NCI-H2107 (cell line): ENCODE data around the gene TEKT5.

Source experiments
- DNase-seq: peaks from one replicate; lab custom pipeline; 2025; lab: John Stamatoyannopoulos, UW

Gene TEKT5

DNA sequence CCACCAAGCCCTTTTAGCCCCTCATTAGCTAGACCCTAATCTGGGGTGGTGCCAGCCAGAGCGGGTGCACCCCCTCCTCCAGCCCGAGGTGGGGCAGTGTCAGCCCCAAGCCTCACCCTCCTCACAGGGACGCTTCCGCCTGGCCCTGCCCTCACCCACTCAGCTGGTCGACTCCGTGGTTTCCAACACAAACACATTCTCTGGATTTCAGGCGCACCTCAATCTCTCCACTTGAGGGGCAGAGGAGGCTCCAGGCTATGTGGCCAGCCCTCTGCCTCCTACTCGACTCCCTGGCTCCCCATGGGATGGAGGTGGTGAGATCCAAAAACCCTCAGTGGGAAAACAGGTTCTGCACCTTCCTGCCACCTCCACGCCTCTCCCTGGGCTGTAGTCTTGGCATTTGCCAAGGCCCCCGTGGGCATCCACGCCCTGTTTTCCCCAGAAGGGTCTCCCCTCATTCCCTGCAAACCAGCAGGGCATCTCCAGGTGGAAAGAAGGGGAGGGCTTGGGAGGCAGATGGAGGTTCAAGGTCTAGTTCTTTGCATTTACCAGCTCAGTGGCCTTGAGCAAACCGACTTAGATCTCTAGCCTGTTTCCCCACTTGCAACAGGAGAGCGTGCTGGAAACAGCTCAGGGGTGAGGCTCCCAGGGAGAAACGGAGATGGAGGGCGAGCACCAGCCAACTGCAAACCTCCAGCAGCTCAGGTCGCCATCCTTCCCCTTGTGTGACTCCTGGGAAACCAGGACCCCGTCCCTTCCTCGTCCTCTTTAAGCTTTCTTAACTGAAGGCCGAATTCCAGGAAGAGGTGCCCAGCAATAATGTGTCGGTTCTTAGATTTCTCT lies 116.0 kb downstream of the TEKT5 start:
- DNase-seq: no peak
